Dermis blood vessel endothelial cell (primary cell): ENCODE results near the gene TUBB1. TPM values are rescaled to one million over a fixed set of nuclear protein-coding genes. Genes with fewer than 3 reads are reported as not detected.

Source experiments
- DNase-seq: peaks from one replicate; pipeline ENCODE4 v3.0.0; 2010
- total RNA-seq: library from RNA; depleted of rRNA; stranded (reverse); fragments of >200 nt; gene quantifications from 2 replicates; pipeline ENCODE4 v1.2.3, GENCODE V29; 2014

TUBB1 gene
- total RNA-seq, 1 donor from 2014 or later: not detected

DNA sequence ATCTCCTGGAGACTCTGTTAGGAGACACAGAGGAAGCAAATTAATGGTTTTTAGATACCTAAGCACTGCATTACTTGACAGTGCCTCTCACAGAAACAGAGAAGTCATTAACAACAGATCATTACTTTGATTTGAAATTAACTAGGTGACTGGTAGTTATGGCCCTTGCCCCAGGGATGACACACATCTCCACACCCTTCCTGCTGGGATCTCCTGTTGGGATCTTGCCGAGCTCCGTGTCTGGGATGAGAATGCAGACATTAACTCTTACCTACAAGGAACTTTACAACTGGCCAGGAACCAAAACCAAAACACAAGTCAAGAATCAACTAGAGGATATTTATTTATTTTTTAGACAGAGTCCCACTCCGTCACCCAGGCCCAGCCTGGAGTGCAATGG lies 25.6 kb downstream of the TUBB1 start:
- no peak for DNase-seq

DNA sequence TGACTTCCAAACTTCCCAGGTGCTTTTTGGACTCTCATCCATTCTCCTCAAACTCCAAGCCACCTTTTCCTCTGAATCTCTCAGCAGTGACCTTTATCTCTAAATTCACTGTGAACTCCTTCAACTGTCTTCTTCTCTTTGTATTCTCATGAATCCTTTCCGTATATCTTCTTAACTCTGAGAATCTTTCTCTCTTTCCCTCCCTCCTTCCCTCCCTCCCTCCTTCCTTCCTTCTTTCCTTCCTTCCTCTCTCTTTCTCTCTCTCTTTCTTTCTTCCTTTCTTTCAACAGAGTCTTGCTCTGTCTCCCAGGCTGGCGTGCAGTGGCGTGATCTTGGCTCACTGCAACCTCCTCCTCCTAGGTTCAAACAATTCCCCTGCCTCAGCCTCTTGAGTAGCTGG lies 27.6 kb downstream of the TUBB1 start:
- no peak for DNase-seq

GRCh38 chr20:59047938-59048680 lies 28.9 kb downstream of the TUBB1 start:
- DNase-seq: no peak

GRCh38 chr20:59048681-59049030 lies 29.4 kb downstream of the TUBB1 start:
- no peak for DNase-seq

DNA sequence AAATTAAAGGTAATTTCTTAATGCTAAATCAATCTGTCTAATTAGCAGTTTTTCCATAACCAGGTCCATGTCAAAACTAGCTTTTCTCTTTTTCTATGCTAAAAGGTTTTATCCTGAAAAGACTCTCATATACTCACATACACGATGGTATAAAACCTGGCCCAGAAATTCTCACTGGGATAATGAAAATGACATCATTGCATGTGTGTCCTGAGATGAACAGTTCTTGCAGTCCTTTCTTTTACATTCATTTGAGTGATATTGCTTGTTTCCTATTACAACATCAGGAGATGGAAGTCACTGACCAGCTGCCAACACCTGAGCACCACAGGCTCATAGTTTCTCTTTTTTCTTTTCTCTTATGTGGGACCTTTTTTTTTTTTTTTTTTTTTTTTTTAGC lies 31.2 kb downstream of the TUBB1 start:
- DNase-seq: no peak

- no peak for DNase-seq
Measured at GRCh38 chr20:59051666-59052185, 32.5 kb downstream of the TUBB1 start.

- peak; percentile 65 for DNase-seq
Measured at GRCh38 chr20:59055302-59055701, 36.1 kb downstream of the TUBB1 start.

GRCh38 chr20:59062081-59062480 lies 42.9 kb downstream of the TUBB1 start:
- no peak for DNase-seq

GRCh38 chr20:59063358-59064213 lies 44.4 kb downstream of the TUBB1 start:
- peak; percentile 84 for DNase-seq

DNA sequence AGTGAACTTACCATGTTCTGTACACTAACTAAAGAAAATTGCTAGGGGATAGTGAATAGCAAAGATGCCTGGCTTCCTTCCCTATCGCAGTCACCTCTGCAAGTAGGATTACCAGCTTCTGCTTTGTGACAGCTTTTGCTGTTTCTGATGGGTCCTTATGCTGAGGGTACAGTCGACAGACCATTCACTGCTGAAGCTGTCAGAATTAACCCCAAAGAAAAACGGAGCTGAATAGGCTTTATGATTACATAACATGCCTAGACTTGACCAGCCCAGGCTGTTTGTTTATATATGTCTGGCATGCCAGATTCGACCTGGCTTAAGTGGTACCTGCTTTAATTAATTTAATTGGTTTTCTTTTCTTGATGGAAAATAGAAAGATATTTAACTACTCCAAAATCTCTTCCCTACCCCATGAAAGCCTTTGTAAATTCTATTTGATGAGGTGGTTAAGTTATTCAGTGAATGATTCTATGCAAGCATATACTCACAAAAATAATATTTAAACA lies 45.0 kb downstream of the TUBB1 start:
- DNase-seq: no peak

- no peak for DNase-seq
Measured at GRCh38 chr20:59068534-59068933, 49.3 kb downstream of the TUBB1 start.

DNA sequence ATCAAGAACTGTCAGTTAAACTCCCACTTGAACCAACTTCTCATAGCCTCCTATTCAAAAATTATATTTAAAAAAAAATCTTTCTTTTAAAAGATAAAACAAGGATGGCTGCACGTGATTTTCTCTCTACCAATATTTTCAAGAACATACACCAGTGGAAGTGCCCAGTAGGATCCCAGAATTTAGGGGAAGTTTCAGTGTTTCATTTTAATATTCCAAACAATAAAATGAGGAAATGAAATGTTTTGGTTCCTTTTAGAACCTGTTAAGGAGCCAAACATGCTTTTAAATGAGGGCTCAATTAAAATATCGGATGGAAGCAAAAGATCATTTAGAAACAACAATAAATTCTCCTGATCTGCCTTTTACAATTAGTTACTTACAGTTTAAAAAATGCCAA lies 49.8 kb downstream of the TUBB1 start:
- no peak for DNase-seq

DNA sequence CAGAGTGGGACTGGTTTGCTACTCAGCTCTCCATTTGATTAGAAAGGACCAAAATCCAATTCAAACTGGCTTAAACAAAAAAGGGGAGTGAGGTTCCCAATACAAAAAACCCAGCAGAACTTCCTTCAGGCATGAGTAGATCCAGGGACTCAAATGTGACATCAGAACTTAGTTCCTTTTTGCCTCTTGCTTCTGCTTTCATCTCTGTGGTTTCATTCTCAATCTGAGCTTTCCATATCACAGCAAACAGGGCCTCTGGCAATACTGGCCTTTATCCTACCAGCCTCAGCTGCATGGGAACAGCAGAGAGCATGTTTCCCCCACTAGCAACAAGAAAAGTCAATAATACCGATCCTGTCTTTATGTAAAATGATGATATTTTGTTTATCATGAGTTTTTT lies 52.0 kb downstream of the TUBB1 start:
- DNase-seq: no peak

DNA sequence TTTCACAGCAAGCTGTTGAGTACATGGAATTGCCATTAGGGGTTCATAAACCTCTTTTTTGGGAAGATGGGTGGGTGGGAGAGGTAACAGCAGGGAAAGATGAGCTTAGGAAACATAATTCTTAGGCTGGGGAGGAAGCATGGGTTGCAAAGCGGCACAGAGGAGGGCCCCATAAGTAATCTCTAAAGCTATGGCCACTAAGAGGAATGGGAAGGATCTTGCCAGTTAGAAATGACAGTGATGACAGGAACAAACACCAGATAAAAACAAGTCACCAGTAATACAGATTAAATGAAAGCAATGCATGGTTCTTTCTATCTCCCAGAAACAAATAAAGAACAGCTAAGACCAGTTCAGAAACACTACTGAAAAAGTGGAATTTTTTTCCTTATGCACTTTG lies 54.4 kb downstream of the TUBB1 start:
- no peak for DNase-seq

- DNase-seq: no peak
Measured at GRCh38 chr20:59074456-59074855, 55.2 kb downstream of the TUBB1 start.

DNA sequence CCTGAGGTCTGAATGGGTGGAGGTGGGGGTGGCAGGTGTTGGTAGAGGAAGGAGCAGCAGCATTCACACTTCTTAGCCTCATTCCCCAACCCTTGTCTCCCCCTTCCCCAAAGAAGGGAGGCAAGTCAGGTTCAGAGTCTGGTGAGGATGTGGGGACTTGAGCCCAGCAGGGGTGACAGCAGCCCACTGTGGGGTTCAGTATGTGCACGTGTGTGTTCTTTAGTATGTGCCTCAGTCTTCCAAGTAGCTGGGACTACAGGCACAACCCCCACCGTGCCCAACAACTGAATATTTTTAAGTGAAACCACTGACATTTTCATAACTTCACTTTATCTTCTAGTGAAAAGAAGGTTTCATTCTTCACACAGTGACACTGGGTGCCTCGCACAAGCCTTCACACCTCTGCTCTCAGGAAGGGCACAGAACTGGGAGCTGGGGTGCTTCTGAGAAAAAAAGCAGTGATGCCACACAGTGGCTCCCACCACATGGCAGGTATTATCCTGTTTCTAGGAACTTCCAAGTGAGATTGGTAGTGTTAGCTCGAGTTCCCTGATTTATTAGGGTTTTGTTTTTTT lies 56.8 kb downstream of the TUBB1 start:
- DNase-seq: no peak

Other genes starting within 250 kb of the TUBB1 start
- gene GNAS-AS1, start 168.5 kb upstream of the TUBB1 start, total RNA-seq: not detected in 2 replicates
- gene GNAS, start 166.7 kb upstream of the TUBB1 start, total RNA-seq: 365 and 726 TPM in 2 replicates
- gene NELFCD, start 38.2 kb upstream of the TUBB1 start, total RNA-seq: 53.4 and 66.6 TPM in 2 replicates
- 250 and 566 TPM in 2 replicates for gene CTSZ, start 12.2 kb upstream of the TUBB1 start, total RNA-seq
- gene ATP5F1E, start 12.9 kb downstream of the TUBB1 start, total RNA-seq: 41.8 and 42.7 TPM in 2 replicates
- gene PRELID3B, start 23.4 kb downstream of the TUBB1 start, total RNA-seq: 75.9 and 93.8 TPM in 2 replicates
- gene ZNF831, start 144.4 kb downstream of the TUBB1 start, total RNA-seq: under 0.01 and 0.09 TPM in 2 replicates